ENCODE measurements around the gene ELF2. TPM values are rescaled to one million over a fixed set of nuclear protein-coding genes. Genes with fewer than 3 reads are reported as not detected.

Gene ELF2
- total RNA-seq, 1 experiment from 2014 or later: 44.6 TPM

- TF ChIP-seq GTF2I (CRISPR knock-in tag; conservative IDR thresholded peaks at IDR 0.05) (no peak), CDX4 (CRISPR knock-in tag; IDR thresholded peaks at IDR 0.05; ENCODE audit: borderline replicate concordance) (no peak), ZNF423 (CRISPR knock-in tag; IDR thresholded peaks at IDR 0.05) (no peak), ZNF512 (CRISPR knock-in tag; IDR thresholded peaks at IDR 0.05; ENCODE audit: borderline replicate concordance) (no peak), ZNF416 (CRISPR knock-in tag; IDR thresholded peaks at IDR 0.05) (no peak), MXD4 (CRISPR knock-in tag; IDR thresholded peaks at IDR 0.05; ENCODE audit: borderline replicate concordance) (no peak), USF2 (CRISPR knock-in tag; IDR thresholded peaks at IDR 0.05) (no peak), GRHL2 (CRISPR knock-in tag; IDR thresholded peaks at IDR 0.05; ENCODE audit: insufficient replicate concordance, severe bottlenecking) (no peak), E2F4 (CRISPR knock-in tag; IDR thresholded peaks at IDR 0.05; ENCODE audit: borderline replicate concordance, low read depth) (no peak)
- Mint-ChIP-seq H3K4me3 (no peak overlapping the region), H3K27me3 (ENCODE audit: low read depth) (no peaks in the 10 kb centered on the region), H3K9me3 (peaks cover 25% of the 10 kb centered on the region), H3K4me1 (peaks cover 10% of the 10 kb centered on the region), H3K36me3 (peaks cover 10% of the 10 kb centered on the region), H3K27ac (peak overlapping the region; percentile 25)
- POLR2A ChIA-PET: no interaction called here
- no peak for DNase-seq (ENCODE audit: low spot score)
- CTCF ChIA-PET: interaction anchor here (1.0 kb wide), 1 partner anchor 19 kb away, joined by 3 read pairs; the partner anchor contains the start of gene ELF2
- ATAC-seq: no peak
These were observed 19.4 kb upstream of the ELF2 start for GRCh38 chr4:139196462-139196861.

- POLR2A ChIA-PET: no interaction called here
- DNase-seq (ENCODE audit: low spot score) (no peak), ATAC-seq (0 out of 2 replicates have a peak, but pooled peaks have one; percentile 20)
- peaks cover 12% of the 10 kb centered on the region for H3K9me3 Mint-ChIP-seq
- no peak overlapping the region for H3K4me3 Mint-ChIP-seq
- peak overlapping the region; percentile 16; the same call in 1 of the 2 replicates for H3K27ac Mint-ChIP-seq
- no peaks in the 10 kb centered on the region for H3K27me3 Mint-ChIP-seq (ENCODE audit: low read depth)
- CTCF ChIA-PET: no interaction called here
- peaks cover 12% of the 10 kb centered on the region for H3K4me1 Mint-ChIP-seq
- peaks cover 2% of the 10 kb centered on the region for H3K36me3 Mint-ChIP-seq
- TF ChIP-seq ZBTB43 (CRISPR knock-in tag; IDR thresholded peaks at IDR 0.05) (no peak), HMGA2 (CRISPR knock-in tag; IDR thresholded peaks at IDR 0.05) (no peak), ZNF512 (CRISPR knock-in tag; IDR thresholded peaks at IDR 0.05; ENCODE audit: borderline replicate concordance) (no peak), ZNF671 (CRISPR knock-in tag; IDR thresholded peaks at IDR 0.05) (no peak), SP1 (CRISPR knock-in tag; conservative IDR thresholded peaks at IDR 0.05) (no peak), TP53 (CRISPR knock-in tag; IDR thresholded peaks at IDR 0.05) (no peak), ETV6 (CRISPR knock-in tag; IDR thresholded peaks at IDR 0.05) (no peak), FOXP4 (CRISPR knock-in tag; IDR thresholded peaks at IDR 0.05) (no peak), KAT7 (CRISPR knock-in tag; IDR thresholded peaks at IDR 0.05; ENCODE audit: borderline replicate concordance) (no peak), JUN (CRISPR knock-in tag; IDR thresholded peaks at IDR 0.05) (no peak), CTCF (IDR thresholded peaks at IDR 0.05) (no peak), ERG (CRISPR knock-in tag; IDR thresholded peaks at IDR 0.05) (no peak)
These were observed 14.4 kb upstream of the ELF2 start for GRCh38 chr4:139191373-139191772.

All from WTC11 (cell line).